Activated naive CD8-positive, alpha-beta T cell treated with anti-CD3 and anti-CD28 coated beads, Interleukin-2, amount 50 U/mL, for 24 hours (primary cell): Measurements from ENCODE around the gene CKS1B.
A peak's percentile ranks its signal among the peaks of the same experiment; 100 is the strongest.

ENCODE experiments used
- ATAC-seq: fragments of 150-1000 bp; cut with Tn5 transposase; one replicate; pipeline ENCODE4 v1.10.0; 2021
- DNase-seq: peaks from one replicate; pipeline ENCODE4 v3.0.0; 2021
- H3K27ac Mint-ChIP-seq: one replicate; pipeline ENCODE4 v1.8.0; 2021; ENCODE audit warnings: mild to moderate bottlenecking, mixed read lengths
- H3K27me3 Mint-ChIP-seq: one replicate; pipeline ENCODE4 v1.8.0; 2021; ENCODE audit warnings: mixed read lengths
- H3K36me3 Mint-ChIP-seq: one replicate; pipeline ENCODE4 v1.8.0; 2021; ENCODE audit warnings: low read depth, mixed read lengths
- H3K4me1 Mint-ChIP-seq: one replicate; pipeline ENCODE4 v1.8.0; 2021; ENCODE audit warnings: mixed read lengths
- H3K4me3 Mint-ChIP-seq: one replicate; pipeline ENCODE4 v1.8.0; 2021; ENCODE audit warnings: mild to moderate bottlenecking, moderate library complexity, mixed read lengths
- H3K9me3 Mint-ChIP-seq: one replicate; pipeline ENCODE4 v1.8.0; 2021; ENCODE audit warnings: mixed read lengths

CKS1B gene

DNA sequence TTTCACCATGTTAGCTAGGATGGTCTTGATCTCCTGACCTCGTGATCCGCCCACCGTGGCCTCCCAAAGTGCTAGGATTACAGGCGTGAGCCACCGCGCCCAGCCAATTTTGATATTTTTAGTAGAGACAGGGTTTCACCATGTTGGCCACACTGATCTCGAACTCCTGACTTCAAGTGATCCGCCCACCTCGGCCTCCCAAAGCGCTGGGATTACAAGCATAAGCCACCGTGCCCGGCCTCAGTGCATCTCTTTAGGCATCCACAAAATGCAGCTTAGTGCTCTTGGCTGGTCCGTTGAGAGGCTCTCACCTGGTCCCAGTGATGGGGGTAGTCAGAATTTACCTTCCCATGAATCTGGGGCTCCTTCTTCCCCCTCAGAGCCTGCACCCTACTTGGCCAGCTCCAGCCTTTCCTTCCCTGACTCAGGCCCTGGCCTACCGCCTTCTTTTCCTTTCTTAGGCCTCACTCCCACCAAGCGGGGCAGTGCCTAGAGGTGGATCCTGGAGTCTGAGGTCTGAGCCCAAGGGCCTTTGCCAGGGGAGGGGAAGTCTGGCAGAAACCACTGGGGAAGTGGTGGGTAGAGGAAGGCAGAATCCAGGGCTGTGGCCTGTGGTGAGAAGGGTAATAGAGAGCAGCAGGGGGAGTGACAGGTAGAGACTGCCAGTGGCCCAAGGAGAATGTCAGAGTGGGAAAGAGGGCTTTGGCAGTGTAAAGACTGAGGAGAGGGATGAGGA, 22.7 kb downstream of the CKS1B start:
- Mint-ChIP-seq H3K4me1 (peaks cover 34% of the 10 kb centered on the region), H3K36me3 (peaks cover 6% of the 10 kb centered on the region), H3K9me3 (no peaks in the 10 kb centered on the region), H3K27ac (no peak overlapping the region), H3K27me3 (no peaks in the 10 kb centered on the region), H3K4me3 (no peak overlapping the region)
- DNase-seq: no peak
- ATAC-seq: no peak

DNA sequence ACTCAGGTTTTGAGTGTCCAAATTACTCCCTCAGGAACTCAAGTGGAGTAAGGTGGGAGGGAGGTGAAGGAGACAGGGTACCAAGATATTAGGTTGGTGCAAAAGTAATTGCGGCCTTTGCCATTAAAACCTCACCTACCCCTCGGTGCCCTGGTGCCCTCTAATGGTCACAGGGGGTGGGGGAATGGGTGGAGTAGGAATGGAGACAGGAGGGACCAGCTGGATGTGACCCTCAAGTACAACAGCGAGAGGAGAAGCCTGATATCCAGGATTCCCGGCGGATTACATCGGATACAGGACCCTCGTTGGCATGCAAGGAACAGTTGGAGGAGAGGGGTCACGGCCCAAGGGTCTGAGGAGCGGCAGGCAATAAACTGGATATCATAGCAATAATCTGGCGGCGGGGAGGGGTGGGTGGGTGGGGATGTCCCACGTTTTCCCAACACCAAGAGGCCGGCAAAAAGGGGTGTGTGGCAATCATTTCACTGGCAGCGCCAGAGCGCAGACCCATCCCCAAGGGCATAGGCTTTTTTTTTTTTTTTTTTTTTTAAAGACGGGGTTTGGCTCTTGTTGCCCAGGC, 23.8 kb downstream of the CKS1B start:
- Mint-ChIP-seq H3K36me3 (peaks cover 4% of the 10 kb centered on the region), H3K4me1 (peaks cover 37% of the 10 kb centered on the region), H3K4me3 (peak overlapping the region; percentile 43), H3K27ac (no peak overlapping the region), H3K9me3 (no peaks in the 10 kb centered on the region), H3K27me3 (no peaks in the 10 kb centered on the region)
- ATAC-seq (no peak), DNase-seq (no peak)

DNA sequence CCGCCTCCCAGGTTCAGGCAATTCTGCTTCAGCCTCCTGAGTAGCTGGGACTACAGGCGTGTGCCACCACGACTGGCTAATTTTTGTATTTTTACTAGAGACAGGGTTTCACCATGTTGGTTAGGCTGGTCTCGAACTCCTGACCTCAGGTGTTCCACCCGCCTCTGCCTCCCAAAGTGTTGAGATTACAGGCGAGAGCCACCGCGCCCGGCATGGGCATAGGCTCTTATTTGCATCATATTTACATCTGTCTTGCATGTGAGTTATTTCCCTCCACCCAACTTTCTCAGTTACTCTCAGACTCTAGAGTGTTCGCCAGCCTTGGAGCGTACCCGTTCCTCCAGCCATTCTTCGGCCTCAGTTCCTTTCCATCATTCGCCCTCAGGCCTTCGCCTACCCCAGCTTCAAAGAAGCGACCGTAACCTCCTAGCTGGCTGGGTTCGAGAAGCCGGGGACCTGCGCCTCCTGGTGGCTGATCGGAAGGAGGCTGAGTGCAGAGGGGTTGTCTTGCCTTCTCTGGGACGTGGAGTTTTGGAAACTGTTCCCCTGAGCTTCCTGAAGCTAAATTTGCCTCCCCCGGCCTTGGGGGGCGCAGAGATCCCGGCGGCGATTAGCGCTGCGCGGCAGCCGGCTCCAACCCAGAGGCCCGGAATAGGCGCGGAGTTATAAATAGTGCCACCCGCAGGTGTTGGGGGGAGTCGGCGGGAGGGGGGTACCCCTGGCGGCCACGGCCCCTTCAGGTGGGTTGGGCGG, 24.5 kb downstream of the CKS1B start:
- DNase-seq (peak; percentile 88), ATAC-seq (peak; percentile 30)
- Mint-ChIP-seq H3K36me3 (peaks cover under 1% of the 10 kb centered on the region), H3K4me3 (peak overlapping the region; percentile 68), H3K4me1 (peaks cover 42% of the 10 kb centered on the region), H3K27me3 (no peaks in the 10 kb centered on the region), H3K27ac (peak overlapping the region; percentile 79), H3K9me3 (no peaks in the 10 kb centered on the region)

DNA sequence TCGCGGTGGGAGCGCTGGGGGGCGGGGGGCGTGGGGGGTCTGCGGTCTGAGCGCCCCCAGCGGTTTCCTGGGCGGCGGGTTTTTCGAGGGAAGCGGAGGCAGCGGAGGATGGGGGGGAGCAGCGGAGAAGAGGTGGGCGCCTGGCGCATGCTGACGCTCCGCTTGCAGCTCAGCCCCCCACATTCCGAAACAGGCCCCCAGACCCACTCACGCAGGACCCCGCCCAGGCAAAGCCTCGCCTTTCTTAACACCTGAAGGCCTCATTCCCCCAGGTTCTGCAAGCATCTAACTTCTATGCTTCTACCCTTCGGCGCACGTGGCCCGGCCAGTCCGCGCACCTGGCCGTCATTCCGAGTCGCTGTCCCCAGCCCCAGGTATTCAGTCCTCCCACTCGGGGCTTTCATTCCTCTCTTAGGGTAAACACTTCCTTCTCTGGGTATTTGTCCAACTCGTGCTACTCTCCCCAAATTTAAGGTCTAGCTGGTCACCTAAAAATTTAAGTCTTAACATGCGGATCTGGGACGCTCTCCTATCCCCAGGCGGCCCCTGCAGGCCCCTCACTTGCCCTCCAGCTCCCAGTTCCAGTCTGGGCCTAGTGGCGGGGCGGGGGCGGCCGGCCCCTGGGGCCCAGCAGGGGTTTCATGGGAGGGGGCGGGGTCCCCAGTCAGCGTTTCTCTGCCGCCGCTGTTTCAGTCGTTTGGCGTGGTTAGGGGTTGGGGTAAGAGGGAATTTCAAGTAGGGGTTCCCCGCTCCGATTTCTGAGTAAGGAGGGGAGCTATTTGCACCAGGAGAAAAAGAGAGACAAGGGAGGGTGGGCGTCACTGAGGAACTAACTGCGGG, 25.3 kb downstream of the CKS1B start:
- Mint-ChIP-seq H3K9me3 (no peaks in the 10 kb centered on the region), H3K27ac (peak overlapping the region; percentile 94), H3K36me3 (no peaks in the 10 kb centered on the region), H3K4me3 (peak overlapping the region; percentile 86), H3K27me3 (no peaks in the 10 kb centered on the region), H3K4me1 (peaks cover 46% of the 10 kb centered on the region)
- DNase-seq (peak; percentile 79), ATAC-seq (peak; percentile 10)

DNA sequence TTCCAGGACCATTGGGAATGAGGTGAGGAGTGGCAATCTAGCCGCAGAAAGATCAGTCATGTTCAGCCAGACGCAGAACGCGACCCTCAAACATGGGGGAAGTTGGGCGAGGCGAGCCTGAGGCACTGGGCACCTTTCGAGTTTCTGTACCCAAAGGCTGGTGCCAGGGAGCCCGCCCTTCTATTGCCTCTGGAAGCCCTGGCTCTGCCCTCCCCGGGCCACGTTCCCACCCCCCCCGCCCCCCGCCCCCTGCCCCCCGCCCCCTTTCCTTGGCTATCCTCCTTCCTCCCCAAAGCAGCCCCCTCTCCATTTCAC, 25.9 kb downstream of the CKS1B start:
- peak overlapping the region; percentile 94 for H3K27ac Mint-ChIP-seq
- H3K4me3 Mint-ChIP-seq: peak overlapping the region; percentile 86
- H3K9me3 Mint-ChIP-seq: no peaks in the 10 kb centered on the region
- no peak for ATAC-seq
- H3K4me1 Mint-ChIP-seq: peaks cover 48% of the 10 kb centered on the region
- H3K36me3 Mint-ChIP-seq: no peaks in the 10 kb centered on the region
- peak; percentile 64 for DNase-seq
- no peaks in the 10 kb centered on the region for H3K27me3 Mint-ChIP-seq

DNA sequence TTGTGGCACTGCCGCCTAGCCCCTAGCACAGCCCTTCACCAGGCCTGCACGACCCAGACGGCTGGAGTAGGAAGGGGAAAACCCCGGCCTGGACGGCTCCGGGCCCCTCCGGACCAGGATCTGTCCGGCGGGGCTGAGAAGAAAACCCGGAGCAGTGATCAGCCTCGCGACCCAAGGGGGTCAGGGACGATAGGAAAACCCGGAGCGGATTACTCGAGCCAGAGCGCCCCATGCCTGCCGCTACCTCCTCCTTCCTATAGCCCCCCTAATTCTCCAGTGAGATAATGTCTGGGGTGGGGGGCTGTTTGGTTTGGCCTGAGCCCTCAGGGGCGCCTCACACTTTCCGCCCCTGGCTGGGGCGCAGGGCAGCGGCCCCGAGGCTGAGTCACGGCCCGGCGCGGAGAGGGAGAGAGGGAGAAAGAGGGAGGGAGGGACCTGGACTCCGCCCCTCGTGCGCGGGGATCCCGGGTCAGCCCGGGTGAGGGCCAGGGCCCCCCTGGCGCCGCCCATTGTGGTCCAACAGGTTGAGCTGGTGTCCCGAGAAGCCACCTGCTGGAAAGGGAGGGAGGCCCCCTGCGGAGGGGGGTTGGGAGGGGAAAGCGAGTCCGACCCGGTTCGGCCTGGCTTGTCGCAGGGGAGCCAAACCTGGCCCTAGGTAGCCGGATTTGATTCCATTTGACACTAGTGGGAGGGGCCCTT, 26.4 kb downstream of the CKS1B start:
- peaks cover 53% of the 10 kb centered on the region for H3K4me1 Mint-ChIP-seq
- H3K27ac Mint-ChIP-seq: peak overlapping the region; percentile 86
- ATAC-seq (peak; percentile 45), DNase-seq (peak; percentile 89)
- H3K27me3 Mint-ChIP-seq: no peaks in the 10 kb centered on the region
- H3K9me3 Mint-ChIP-seq: no peaks in the 10 kb centered on the region
- no peaks in the 10 kb centered on the region for H3K36me3 Mint-ChIP-seq
- H3K4me3 Mint-ChIP-seq: peak overlapping the region; percentile 86

DNA sequence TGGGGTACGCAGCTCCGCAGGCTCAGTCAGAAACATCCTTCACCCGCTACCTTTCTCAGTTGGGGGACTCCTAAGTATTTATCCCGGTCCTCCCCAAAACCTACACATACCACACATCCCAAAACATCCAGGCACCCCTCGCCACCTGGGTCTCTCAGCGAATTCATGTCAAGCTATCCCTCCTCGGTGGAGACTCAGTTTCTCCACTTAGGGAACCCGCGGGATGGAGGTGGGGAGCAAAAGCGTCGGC, 26.9 kb downstream of the CKS1B start:
- H3K27ac Mint-ChIP-seq: peak overlapping the region; percentile 86
- DNase-seq: no peak
- H3K27me3 Mint-ChIP-seq: no peaks in the 10 kb centered on the region
- no peaks in the 10 kb centered on the region for H3K36me3 Mint-ChIP-seq
- peaks cover 57% of the 10 kb centered on the region for H3K4me1 Mint-ChIP-seq
- H3K4me3 Mint-ChIP-seq: peak overlapping the region; percentile 86
- ATAC-seq: peak; percentile 8
- H3K9me3 Mint-ChIP-seq: no peaks in the 10 kb centered on the region

DNA sequence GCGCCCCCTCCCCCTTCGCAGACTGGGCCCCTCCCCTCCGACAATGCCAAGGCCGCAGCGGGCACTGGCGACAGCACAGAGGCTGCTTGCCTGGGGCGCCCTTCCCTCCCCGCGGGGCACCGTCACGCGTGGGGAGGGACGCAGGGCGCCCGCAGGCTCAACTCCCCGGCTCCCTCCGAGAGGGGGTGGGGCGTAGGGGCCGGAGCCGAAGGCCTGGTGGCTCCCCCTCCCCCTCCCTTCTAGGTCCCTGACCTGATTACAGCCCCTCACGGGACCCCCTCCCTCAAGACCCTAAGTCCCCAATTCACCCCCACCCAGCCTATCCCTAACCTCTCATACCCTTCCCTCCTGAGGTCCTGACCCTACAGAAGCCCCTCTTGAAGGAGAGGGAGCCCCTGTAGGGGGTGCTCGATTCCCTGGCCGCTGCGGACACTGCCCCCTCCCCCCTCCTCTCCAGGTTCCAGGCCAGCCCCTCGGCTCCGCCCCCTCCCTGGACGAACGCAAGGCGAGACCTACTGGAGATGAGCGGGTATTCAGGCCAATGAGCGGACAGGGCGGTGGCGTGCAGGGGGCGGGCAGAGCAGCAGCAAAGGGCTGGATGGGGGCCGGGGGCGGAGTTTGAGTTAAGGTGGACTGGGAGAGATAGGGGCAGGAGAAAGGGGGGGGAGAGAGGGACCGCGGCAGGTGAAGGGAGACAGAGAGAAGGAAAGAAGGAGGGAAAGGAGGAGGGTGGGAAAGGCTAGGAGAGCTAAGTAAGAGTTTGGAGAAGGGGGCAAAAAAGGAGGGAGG, 27.4 kb downstream of the CKS1B start:
- H3K27ac Mint-ChIP-seq: peak overlapping the region; percentile 86
- H3K4me3 Mint-ChIP-seq: peak overlapping the region; percentile 86
- H3K27me3 Mint-ChIP-seq: no peaks in the 10 kb centered on the region
- H3K4me1 Mint-ChIP-seq: peaks cover 63% of the 10 kb centered on the region
- no peaks in the 10 kb centered on the region for H3K36me3 Mint-ChIP-seq
- DNase-seq: peak; percentile 99
- peak; percentile 57 for ATAC-seq
- no peaks in the 10 kb centered on the region for H3K9me3 Mint-ChIP-seq

DNA sequence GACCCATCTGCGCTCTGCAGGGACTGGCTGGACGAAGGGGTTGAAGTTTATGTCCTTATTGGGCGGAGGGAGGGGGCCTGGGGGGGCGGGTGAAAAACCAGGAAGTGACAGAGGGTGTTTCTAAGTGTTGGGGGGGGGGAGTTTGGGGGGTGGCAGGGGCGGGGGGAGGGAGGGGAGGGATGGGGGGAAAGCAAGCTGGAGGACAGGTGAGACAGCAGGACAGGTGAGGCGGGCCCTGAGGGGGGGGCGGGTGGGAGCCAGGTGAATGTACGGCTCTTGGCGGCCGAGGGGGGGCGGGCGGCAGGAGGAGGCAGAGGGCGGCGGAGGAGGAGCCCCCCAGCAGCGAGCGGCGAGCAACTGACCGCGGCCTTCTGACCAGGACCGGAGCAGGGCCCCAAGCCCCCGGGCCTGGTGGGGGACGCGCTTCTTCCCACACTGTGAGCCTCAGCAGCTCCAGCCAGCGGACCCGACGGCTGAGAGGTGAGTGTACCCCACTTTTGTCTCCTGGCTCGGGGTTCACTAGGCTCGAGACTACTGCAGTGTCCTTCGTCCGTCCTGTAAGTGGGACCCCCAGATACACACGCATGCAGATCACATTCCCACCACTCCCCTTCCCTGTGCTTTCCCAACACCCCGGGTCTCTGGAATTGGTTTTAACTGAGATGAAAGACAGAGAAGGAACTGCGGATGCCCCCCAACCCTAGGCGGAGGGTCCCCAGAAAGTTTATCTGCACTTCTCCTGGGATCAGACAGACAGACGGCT, 28.2 kb downstream of the CKS1B start, which contains the start of gene ZBTB7B:
ZBTB7B (plus strand) TSS at position 339 of the 763 bp plus-strand sequence. CDS start 11,859 bp downstream, outside the sequence.
- Mint-ChIP-seq H3K9me3 (no peaks in the 10 kb centered on the region), H3K4me1 (peaks cover 62% of the 10 kb centered on the region)

DNA sequence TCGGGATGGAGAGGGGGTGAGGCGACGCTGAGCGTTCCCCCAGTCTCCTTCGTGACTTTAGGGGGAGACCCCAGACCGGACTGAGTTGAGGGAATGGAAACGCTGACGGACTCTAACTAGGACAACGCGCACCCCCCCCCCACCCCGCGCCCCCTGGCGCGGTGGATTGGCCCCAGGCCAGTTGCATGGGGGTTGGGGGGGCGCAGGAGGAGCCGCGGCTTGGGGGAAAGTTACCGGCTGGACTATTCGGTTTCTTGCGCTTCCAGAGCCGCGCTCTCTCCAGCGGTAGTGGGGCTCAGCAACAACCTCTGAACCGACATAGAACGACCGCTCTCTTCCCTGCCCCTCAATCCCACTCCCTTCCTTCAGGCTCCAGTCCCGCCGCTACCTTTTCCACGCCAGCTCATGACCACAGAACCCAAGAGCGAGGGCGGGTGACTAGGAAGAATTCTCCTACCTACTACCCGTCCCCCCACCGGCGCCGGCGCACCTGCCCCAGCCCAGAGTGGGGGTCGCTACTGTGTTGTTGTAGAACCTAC, 28.8 kb downstream of the CKS1B start:
- peaks cover 59% of the 10 kb centered on the region for H3K4me1 Mint-ChIP-seq
- ATAC-seq: no peak
- H3K4me3 Mint-ChIP-seq: peak overlapping the region; percentile 88
- H3K36me3 Mint-ChIP-seq: no peaks in the 10 kb centered on the region
- H3K27ac Mint-ChIP-seq: peak overlapping the region; percentile 89
- DNase-seq: peak; percentile 46
- H3K27me3 Mint-ChIP-seq: no peaks in the 10 kb centered on the region
- H3K9me3 Mint-ChIP-seq: no peaks in the 10 kb centered on the region

More for the DNA sequence above, 28.2 kb downstream of the CKS1B start, which contains the start of gene ZBTB7B:
- Mint-ChIP-seq H3K4me3 (peak within 1 kb of the TSS; percentile 88), H3K27me3 (no peaks in the 10 kb centered on the region), H3K36me3 (no peaks in the 10 kb centered on the region), H3K27ac (peak within 1 kb of the TSS; percentile 89)
- DNase-seq (peak; percentile 25), ATAC-seq (no peak)

DNA sequence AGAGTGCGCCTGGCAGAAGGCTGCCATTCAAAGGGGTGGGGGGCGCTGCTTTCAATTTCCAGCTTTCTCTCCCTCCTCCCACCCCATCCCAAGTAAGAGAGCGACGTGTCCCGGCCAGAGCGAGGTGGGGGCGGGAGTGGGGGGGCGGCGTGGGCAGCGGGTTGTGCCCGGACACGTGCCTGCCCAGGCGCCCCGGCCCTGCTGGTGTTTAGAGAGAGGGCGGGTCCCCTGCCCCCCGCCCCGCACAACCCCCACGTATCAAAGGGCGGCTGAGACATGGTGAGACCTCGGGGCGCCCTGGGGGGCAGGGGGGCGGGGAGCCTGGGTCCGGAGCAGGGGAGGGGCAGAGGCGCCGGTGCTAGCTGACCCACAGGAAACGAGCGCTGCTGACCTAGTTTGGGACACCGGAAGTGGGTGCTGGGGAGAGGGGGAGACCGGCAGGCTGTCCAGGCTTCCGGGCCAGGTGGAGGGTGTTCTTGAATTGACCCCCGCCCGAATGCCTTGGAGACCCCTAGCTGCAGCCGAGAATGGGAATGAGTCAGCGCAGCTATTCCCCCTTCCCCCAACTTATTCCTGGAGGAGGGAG, 29.4 kb downstream of the CKS1B start:
- Mint-ChIP-seq H3K4me3 (peak overlapping the region; percentile 88), H3K9me3 (no peaks in the 10 kb centered on the region), H3K27me3 (no peaks in the 10 kb centered on the region), H3K36me3 (no peaks in the 10 kb centered on the region), H3K4me1 (peaks cover 59% of the 10 kb centered on the region), H3K27ac (peak overlapping the region; percentile 89)
- DNase-seq (peak; percentile 30), ATAC-seq (no peak)

DNA sequence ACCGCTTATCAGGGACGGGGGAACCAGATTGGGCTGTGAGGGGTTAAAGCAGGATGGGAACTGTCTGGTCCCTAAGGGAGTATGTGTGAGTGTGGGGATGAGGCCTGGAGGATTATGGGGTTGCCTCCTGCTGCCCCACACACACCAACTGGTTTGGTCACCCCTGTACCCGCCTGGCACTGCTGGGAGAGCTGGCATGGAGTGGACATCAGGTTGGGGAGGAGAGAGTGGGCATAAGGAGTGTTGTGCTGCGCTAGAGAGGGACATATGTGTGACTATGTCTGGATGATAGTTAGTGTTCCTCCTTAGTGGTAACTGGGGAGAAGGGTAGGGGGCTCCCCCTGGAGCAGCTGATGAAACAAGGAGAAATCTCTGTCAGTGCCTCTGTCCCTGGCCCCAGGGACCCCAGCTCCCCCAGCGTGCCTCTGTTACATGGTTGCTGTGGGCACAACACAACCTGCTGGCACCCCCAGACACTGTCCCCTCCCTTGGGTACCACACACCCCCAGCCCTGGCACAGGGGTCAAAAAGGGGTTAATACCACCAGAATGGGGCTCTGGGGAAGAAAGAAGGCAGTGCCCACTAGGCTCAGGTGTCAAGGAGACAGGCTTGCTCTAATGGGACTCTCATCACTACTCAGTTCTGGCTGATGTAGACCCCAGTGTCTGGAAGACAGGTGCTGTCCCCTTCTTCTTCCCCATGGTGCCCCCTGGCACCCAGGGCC, 30.0 kb downstream of the CKS1B start:
- no peaks in the 10 kb centered on the region for H3K36me3 Mint-ChIP-seq
- ATAC-seq (no peak), DNase-seq (no peak)
- H3K27ac Mint-ChIP-seq: peak overlapping the region; percentile 89
- no peaks in the 10 kb centered on the region for H3K9me3 Mint-ChIP-seq
- H3K27me3 Mint-ChIP-seq: no peaks in the 10 kb centered on the region
- peak overlapping the region; percentile 88 for H3K4me3 Mint-ChIP-seq
- peaks cover 61% of the 10 kb centered on the region for H3K4me1 Mint-ChIP-seq
